ENCODE data around the gene EPS15. TPM values are rescaled to one million over a fixed set of nuclear protein-coding genes. Genes with fewer than 3 reads are reported as not detected.
A peak's percentile ranks its signal among the peaks of the same experiment; 100 is the strongest.
"Not testable (repeated sequence)": the region's sequence is repeated elsewhere in the genome, so short reads cannot be mapped to it uniquely, and the experiment has no call there.

Gene EPS15
- polyA plus RNA-seq, 3 donors from 2014 or later: 28.9 to 49.4 (median 34.9) TPM

- Mint-ChIP-seq H3K9me3 (no peaks in the 10 kb centered on the region), H3K36me3 (peaks cover 21 to 35% (median 24%) of the 10 kb centered on the region in 3 donors), H3K27ac (peak overlapping the region in 1 of 6 donors; percentile 2), H3K27me3 (ENCODE audit: low read depth in 3 of 3) (no peaks in the 10 kb centered on the region), H3K4me1 (peaks cover 2 to 19% of the 10 kb centered on the region in 2 donors), H3K4me3 (no peak overlapping the region)
- no peak for DNase-seq
Measured at GRCh38 chr1:51418384-51418959, 100.6 kb downstream of the EPS15 start.

- no peak for DNase-seq
- Mint-ChIP-seq H3K4me1 (peaks cover 2 to 25% of the 10 kb centered on the region in 2 donors), H3K4me3 (no peak overlapping the region), H3K36me3 (peaks cover 26 to 39% (median 28%) of the 10 kb centered on the region in 3 donors), H3K27ac (peak overlapping the region in 1 of 6 donors; percentile 8), H3K9me3 (no peaks in the 10 kb centered on the region), H3K27me3 (ENCODE audit: low read depth in 3 of 3) (no peaks in the 10 kb centered on the region)
Measured at GRCh38 chr1:51417496-51418383, 101.3 kb downstream of the EPS15 start.

GRCh38 chr1:51416910-51417309, 102.2 kb downstream of the EPS15 start:
- no peak overlapping the region for H3K4me3 Mint-ChIP-seq
- peaks cover 28 to 44% (median 34%) of the 10 kb centered on the region in 3 donors for H3K36me3 Mint-ChIP-seq
- H3K4me1 Mint-ChIP-seq: peaks cover 2 to 26% of the 10 kb centered on the region in 2 donors
- DNase-seq: no peak
- no peaks in the 10 kb centered on the region for H3K9me3 Mint-ChIP-seq
- no peak overlapping the region for H3K27ac Mint-ChIP-seq
- no peaks in the 10 kb centered on the region for H3K27me3 Mint-ChIP-seq (ENCODE audit: low read depth in 3 of 3)

GRCh38 chr1:51415963-51416362, 103.1 kb downstream of the EPS15 start:
- no peak overlapping the region for H3K4me3 Mint-ChIP-seq
- peaks cover 32 to 44% (median 37%) of the 10 kb centered on the region in 3 donors for H3K36me3 Mint-ChIP-seq
- no peaks in the 10 kb centered on the region for H3K27me3 Mint-ChIP-seq (ENCODE audit: low read depth in 3 of 3)
- H3K9me3 Mint-ChIP-seq: no peaks in the 10 kb centered on the region
- peak overlapping the region in 1 of 6 donors; percentile 37 for H3K27ac Mint-ChIP-seq
- H3K4me1 Mint-ChIP-seq: peaks cover 2 to 19% of the 10 kb centered on the region in 2 donors
- no peak for DNase-seq

GRCh38 chr1:51414811-51415210, 104.3 kb downstream of the EPS15 start:
- no peak for DNase-seq
- H3K36me3 Mint-ChIP-seq: peaks cover 27 to 33% (median 32%) of the 10 kb centered on the region in 3 donors
- H3K4me1 Mint-ChIP-seq: peaks cover 0 to 8% of the 10 kb centered on the region in 2 donors
- H3K4me3 Mint-ChIP-seq: no peak overlapping the region
- H3K9me3 Mint-ChIP-seq: no peaks in the 10 kb centered on the region
- no peak overlapping the region for H3K27ac Mint-ChIP-seq
- no peaks in the 10 kb centered on the region for H3K27me3 Mint-ChIP-seq (ENCODE audit: low read depth in 3 of 3)

GRCh38 chr1:51411820-51412219, 107.2 kb downstream of the EPS15 start:
- H3K4me1 Mint-ChIP-seq; H3K27me3 Mint-ChIP-seq (ENCODE audit: low read depth in 3 of 3); DNase-seq; H3K9me3 Mint-ChIP-seq; H3K4me3 Mint-ChIP-seq; H3K27ac Mint-ChIP-seq: not testable (repeated sequence)
- H3K36me3 Mint-ChIP-seq: peaks cover 24 to 36% (median 27%) of the 10 kb centered on the region in 3 donors

GRCh38 chr1:51410568-51411460, 108.3 kb downstream of the EPS15 start:
- Mint-ChIP-seq H3K27me3 (ENCODE audit: low read depth in 3 of 3) (no peaks in the 10 kb centered on the region), H3K36me3 (peaks cover 23 to 44% (median 27%) of the 10 kb centered on the region in 3 donors), H3K4me1 (peaks cover 0 to 7% of the 10 kb centered on the region in 2 donors), H3K4me3 (no peak overlapping the region), H3K9me3 (no peaks in the 10 kb centered on the region), H3K27ac (peak overlapping the region in 1 of 6 donors; percentile 10)
- DNase-seq: no peak

GRCh38 chr1:51409755-51410541, 109.1 kb downstream of the EPS15 start:
- peaks cover 26 to 48% (median 31%) of the 10 kb centered on the region in 3 donors for H3K36me3 Mint-ChIP-seq
- H3K4me1 Mint-ChIP-seq: not testable (repeated sequence)

GRCh38 chr1:51392241-51392640, 126.8 kb downstream of the EPS15 start:
- H3K27ac Mint-ChIP-seq: peak overlapping the region in 2 of 6 donors; percentile 15 to 43
- no peaks in the 10 kb centered on the region for H3K4me1 Mint-ChIP-seq
- peaks cover 0 to 2% (median 0%) of the 10 kb centered on the region in 3 donors for H3K27me3 Mint-ChIP-seq (ENCODE audit: low read depth in 3 of 3)
- peaks cover 18 to 38% (median 21%) of the 10 kb centered on the region in 3 donors for H3K36me3 Mint-ChIP-seq
- H3K9me3 Mint-ChIP-seq: no peaks in the 10 kb centered on the region
- no peak for DNase-seq
- H3K4me3 Mint-ChIP-seq: no peak overlapping the region

More at GRCh38 chr1:51409755-51410541, 109.1 kb downstream of the EPS15 start:
- H3K27me3 Mint-ChIP-seq (ENCODE audit: low read depth in 3 of 3); DNase-seq; H3K4me3 Mint-ChIP-seq; H3K9me3 Mint-ChIP-seq: not testable (repeated sequence)
- H3K27ac Mint-ChIP-seq: peak overlapping the region in 1 of 6 donors; percentile 10

GRCh38 chr1:51390641-51391040, 128.4 kb downstream of the EPS15 start:
- H3K36me3 Mint-ChIP-seq: peaks cover 23 to 38% (median 30%) of the 10 kb centered on the region in 3 donors
- DNase-seq; H3K4me3 Mint-ChIP-seq; H3K9me3 Mint-ChIP-seq; H3K27me3 Mint-ChIP-seq (ENCODE audit: low read depth in 3 of 3); H3K27ac Mint-ChIP-seq; H3K4me1 Mint-ChIP-seq: not testable (repeated sequence)

GRCh38 chr1:51387288-51387687, 131.8 kb downstream of the EPS15 start:
- H3K36me3 Mint-ChIP-seq: peaks cover 33 to 47% (median 42%) of the 10 kb centered on the region in 3 donors
- DNase-seq; H3K4me3 Mint-ChIP-seq; H3K9me3 Mint-ChIP-seq; H3K27ac Mint-ChIP-seq; H3K27me3 Mint-ChIP-seq (ENCODE audit: low read depth in 3 of 3): not testable (repeated sequence)
- peaks cover 1 to 12% of the 10 kb centered on the region in 2 donors for H3K4me1 Mint-ChIP-seq

GRCh38 chr1:51386259-51386658, 132.8 kb downstream of the EPS15 start:
- H3K4me1 Mint-ChIP-seq: peaks cover 4 to 20% of the 10 kb centered on the region in 2 donors
- DNase-seq: not testable (repeated sequence)
- H3K27ac Mint-ChIP-seq: peak overlapping the region in 1 of 6 donors; percentile 61

GRCh38 chr1:51385776-51386175, 133.3 kb downstream of the EPS15 start:
- DNase-seq: no peak
- Mint-ChIP-seq H3K9me3 (peaks cover 0 to 3% (median 0%) of the 10 kb centered on the region in 6 donors), H3K4me1 (peaks cover 4 to 20% of the 10 kb centered on the region in 2 donors), H3K27ac (no peak overlapping the region), H3K27me3 (ENCODE audit: low read depth in 3 of 3) (no peaks in the 10 kb centered on the region), H3K36me3 (peaks cover 26 to 49% (median 45%) of the 10 kb centered on the region in 3 donors), H3K4me3 (no peak overlapping the region)

More at GRCh38 chr1:51386259-51386658, 132.8 kb downstream of the EPS15 start:
- H3K9me3 Mint-ChIP-seq; H3K4me3 Mint-ChIP-seq; H3K27me3 Mint-ChIP-seq (ENCODE audit: low read depth in 3 of 3): not testable (repeated sequence)
- peaks cover 27 to 45% (median 42%) of the 10 kb centered on the region in 3 donors for H3K36me3 Mint-ChIP-seq

Measured in immature natural killer cell (primary cell).